Measurements from ENCODE around the gene TMEM178A.

DNA sequence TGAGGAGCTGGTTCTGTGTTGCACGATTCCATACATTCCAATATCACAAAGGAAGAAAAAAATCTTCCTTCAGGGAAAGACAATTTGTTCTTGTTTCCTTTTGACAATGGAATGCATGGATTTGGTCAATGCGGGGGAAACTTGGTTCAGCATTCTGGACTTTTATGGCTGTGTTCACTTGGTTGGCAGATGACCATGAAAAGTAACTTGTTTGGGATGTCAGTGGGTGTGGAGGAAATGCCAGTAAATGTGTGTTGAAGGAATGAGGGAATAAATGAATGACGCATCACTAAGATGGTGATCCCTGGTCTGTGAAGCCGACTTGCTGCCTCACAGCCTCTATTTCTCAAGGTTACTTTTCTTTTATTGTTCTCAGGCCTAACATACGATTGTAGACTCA, 59.7 kb downstream of the TMEM178A start:
- TF ChIP-seq, protein P1, sequence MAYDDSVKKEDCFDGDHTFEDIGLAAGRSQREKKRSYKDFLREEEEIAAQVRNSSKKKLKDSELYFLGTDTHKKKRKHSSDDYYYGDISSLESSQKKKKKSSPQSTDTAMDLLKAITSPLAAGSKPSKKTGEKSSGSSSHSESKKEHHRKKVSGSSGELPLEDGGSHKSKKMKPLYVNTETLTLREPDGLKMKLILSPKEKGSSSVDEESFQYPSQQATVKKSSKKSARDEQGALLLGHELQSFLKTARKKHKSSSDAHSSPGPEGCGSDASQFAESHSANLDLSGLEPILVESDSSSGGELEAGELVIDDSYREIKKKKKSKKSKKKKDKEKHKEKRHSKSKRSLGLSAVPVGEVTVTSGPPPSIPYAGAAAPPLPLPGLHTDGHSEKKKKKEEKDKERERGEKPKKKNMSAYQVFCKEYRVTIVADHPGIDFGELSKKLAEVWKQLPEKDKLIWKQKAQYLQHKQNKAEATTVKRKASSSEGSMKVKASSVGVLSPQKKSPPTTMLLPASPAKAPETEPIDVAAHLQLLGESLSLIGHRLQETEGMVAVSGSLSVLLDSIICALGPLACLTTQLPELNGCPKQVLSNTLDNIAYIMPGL (CRISPR knock-in tag; IDR thresholded peaks at IDR 0.05; ENCODE audit: borderline replicate concordance): no peak
- TF ChIP-seq, protein P2, sequence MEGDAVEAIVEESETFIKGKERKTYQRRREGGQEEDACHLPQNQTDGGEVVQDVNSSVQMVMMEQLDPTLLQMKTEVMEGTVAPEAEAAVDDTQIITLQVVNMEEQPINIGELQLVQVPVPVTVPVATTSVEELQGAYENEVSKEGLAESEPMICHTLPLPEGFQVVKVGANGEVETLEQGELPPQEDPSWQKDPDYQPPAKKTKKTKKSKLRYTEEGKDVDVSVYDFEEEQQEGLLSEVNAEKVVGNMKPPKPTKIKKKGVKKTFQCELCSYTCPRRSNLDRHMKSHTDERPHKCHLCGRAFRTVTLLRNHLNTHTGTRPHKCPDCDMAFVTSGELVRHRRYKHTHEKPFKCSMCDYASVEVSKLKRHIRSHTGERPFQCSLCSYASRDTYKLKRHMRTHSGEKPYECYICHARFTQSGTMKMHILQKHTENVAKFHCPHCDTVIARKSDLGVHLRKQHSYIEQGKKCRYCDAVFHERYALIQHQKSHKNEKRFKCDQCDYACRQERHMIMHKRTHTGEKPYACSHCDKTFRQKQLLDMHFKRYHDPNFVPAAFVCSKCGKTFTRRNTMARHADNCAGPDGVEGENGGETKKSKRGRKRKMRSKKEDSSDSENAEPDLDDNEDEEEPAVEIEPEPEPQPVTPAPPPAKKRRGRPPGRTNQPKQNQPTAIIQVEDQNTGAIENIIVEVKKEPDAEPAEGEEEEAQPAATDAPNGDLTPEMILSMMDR (IDR thresholded peaks at IDR 0.05): no peak
- TF ChIP-seq, protein P3, sequence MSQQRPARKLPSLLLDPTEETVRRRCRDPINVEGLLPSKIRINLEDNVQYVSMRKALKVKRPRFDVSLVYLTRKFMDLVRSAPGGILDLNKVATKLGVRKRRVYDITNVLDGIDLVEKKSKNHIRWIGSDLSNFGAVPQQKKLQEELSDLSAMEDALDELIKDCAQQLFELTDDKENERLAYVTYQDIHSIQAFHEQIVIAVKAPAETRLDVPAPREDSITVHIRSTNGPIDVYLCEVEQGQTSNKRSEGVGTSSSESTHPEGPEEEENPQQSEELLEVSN (IDR thresholded peaks at IDR 0.05; ENCODE audit: borderline replicate concordance, low read depth): no peak
- TF ChIP-seq, protein P4, sequence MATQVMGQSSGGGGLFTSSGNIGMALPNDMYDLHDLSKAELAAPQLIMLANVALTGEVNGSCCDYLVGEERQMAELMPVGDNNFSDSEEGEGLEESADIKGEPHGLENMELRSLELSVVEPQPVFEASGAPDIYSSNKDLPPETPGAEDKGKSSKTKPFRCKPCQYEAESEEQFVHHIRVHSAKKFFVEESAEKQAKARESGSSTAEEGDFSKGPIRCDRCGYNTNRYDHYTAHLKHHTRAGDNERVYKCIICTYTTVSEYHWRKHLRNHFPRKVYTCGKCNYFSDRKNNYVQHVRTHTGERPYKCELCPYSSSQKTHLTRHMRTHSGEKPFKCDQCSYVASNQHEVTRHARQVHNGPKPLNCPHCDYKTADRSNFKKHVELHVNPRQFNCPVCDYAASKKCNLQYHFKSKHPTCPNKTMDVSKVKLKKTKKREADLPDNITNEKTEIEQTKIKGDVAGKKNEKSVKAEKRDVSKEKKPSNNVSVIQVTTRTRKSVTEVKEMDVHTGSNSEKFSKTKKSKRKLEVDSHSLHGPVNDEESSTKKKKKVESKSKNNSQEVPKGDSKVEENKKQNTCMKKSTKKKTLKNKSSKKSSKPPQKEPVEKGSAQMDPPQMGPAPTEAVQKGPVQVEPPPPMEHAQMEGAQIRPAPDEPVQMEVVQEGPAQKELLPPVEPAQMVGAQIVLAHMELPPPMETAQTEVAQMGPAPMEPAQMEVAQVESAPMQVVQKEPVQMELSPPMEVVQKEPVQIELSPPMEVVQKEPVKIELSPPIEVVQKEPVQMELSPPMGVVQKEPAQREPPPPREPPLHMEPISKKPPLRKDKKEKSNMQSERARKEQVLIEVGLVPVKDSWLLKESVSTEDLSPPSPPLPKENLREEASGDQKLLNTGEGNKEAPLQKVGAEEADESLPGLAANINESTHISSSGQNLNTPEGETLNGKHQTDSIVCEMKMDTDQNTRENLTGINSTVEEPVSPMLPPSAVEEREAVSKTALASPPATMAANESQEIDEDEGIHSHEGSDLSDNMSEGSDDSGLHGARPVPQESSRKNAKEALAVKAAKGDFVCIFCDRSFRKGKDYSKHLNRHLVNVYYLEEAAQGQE (IDR thresholded peaks at IDR 0.05): no peak
